ENCODE data around the gene NOS3. TPM values are rescaled to one million over a fixed set of nuclear protein-coding genes. Genes with fewer than 3 reads are reported as not detected.

NOS3 gene
- total and polyA plus RNA-seq, 9 of the 15 experiments (the other 6 are each of a cell fraction or from before 2014, with no cell fraction given) = 1.1 to 121 (median 23.6) TPM

- TF ChIP-seq NR2C2 (CRISPR knock-in tag; IDR thresholded peaks at IDR 0.05) (no peak), NR2C2 (tag; IDR thresholded peaks at IDR 0.05) (peak; percentile 97), RFX1 (IDR thresholded peaks at IDR 0.05) (peak; percentile 99), ZNF311 (CRISPR knock-in tag; IDR thresholded peaks at IDR 0.05) (no peak), ZNF766 (CRISPR knock-in tag; conservative IDR thresholded peaks at IDR 0.05) (peak; percentile 93), ZNF644 (tag; IDR thresholded peaks at IDR 0.05; ENCODE audit: low read depth) (peak; percentile 72; the same call in 1 of the 2 replicates), IRF9 (tag; IDR thresholded peaks at IDR 0.05) (no peak), CBFA2T2 (conservative IDR thresholded peaks at IDR 0.05) (no peak), ARID3B (CRISPR knock-in tag; IDR thresholded peaks at IDR 0.05; ENCODE audit: borderline replicate concordance) (0 out of 2 replicates have a peak, but pooled peaks have one; percentile 57), ID3 (CRISPR knock-in tag; IDR thresholded peaks at IDR 0.05) (no peak), ID3 (tag; IDR thresholded peaks at IDR 0.05) (0 out of 2 replicates have a peak, but pooled peaks have one; percentile 57), ZMIZ1 (IDR thresholded peaks at IDR 0.05; ENCODE audit: low read depth in 2 of 2, low read length in 2 of 2) (peak in 1 of 2 experiments; percentile 72; a peak in 2 of 4 replicates)
- TF ChIP-seq, protein P1, sequence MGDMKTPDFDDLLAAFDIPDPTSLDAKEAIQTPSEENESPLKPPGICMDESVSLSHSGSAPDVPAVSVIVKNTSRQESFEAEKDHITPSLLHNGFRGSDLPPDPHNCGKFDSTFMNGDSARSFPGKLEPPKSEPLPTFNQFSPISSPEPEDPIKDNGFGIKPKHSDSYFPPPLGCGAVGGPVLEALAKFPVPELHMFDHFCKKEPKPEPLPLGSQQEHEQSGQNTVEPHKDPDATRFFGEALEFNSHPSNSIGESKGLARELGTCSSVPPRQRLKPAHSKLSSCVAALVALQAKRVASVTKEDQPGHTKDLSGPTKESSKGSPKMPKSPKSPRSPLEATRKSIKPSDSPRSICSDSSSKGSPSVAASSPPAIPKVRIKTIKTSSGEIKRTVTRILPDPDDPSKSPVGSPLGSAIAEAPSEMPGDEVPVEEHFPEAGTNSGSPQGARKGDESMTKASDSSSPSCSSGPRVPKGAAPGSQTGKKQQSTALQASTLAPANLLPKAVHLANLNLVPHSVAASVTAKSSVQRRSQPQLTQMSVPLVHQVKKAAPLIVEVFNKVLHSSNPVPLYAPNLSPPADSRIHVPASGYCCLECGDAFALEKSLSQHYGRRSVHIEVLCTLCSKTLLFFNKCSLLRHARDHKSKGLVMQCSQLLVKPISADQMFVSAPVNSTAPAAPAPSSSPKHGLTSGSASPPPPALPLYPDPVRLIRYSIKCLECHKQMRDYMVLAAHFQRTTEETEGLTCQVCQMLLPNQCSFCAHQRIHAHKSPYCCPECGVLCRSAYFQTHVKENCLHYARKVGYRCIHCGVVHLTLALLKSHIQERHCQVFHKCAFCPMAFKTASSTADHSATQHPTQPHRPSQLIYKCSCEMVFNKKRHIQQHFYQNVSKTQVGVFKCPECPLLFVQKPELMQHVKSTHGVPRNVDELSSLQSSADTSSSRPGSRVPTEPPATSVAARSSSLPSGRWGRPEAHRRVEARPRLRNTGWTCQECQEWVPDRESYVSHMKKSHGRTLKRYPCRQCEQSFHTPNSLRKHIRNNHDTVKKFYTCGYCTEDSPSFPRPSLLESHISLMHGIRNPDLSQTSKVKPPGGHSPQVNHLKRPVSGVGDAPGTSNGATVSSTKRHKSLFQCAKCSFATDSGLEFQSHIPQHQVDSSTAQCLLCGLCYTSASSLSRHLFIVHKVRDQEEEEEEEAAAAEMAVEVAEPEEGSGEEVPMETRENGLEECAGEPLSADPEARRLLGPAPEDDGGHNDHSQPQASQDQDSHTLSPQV (IDR thresholded peaks at IDR 0.05) = peak; percentile 90
- TF ChIP-seq, protein P2, sequence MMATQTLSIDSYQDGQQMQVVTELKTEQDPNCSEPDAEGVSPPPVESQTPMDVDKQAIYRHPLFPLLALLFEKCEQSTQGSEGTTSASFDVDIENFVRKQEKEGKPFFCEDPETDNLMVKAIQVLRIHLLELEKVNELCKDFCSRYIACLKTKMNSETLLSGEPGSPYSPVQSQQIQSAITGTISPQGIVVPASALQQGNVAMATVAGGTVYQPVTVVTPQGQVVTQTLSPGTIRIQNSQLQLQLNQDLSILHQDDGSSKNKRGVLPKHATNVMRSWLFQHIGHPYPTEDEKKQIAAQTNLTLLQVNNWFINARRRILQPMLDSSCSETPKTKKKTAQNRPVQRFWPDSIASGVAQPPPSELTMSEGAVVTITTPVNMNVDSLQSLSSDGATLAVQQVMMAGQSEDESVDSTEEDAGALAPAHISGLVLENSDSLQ (IDR thresholded peaks at IDR 0.05) = peak; percentile 100
Measured at GRCh38 chr7:151028131-151028947, 37.5 kb downstream of the NOS3 start, which contains the start of gene ABCB8 (continued).

Data from K562 (cell line).